Endothelial cell of umbilical vein (primary cell): ENCODE measurements around the gene STAT5B. TPM values are rescaled to one million over a fixed set of nuclear protein-coding genes. Genes with fewer than 3 reads are reported as not detected.

Source experiments
- BruUV-seq: library from RNA; stranded (reverse); fragments of 400-500 nt; replicated peaks from 2 replicates; lab custom pipeline; 2021; lab: Mats Ljungman, UMichigan
- CTCF ChIA-PET: fragments of 300-600, 350-600 bp; sonication (Branson Sonifier 250); formaldehyde crosslinking; loops from one replicate; lab custom pipeline; 2021; ENCODE audit warnings: antibody characterized with exemption, inconsistent platforms; lab: Charles Lee
- POLR2A ChIA-PET: fragments of 300-600, 350-600 bp; sonication (Branson Sonifier 250); formaldehyde crosslinking; loops from one replicate; lab custom pipeline; 2021; ENCODE audit warnings: antibody characterized with exemption, inconsistent platforms; lab: Charles Lee
- DNase-seq: peaks from one replicate; pipeline ENCODE4 v3.0.0-alpha.2; 2011; ENCODE audit warnings: low read depth, low spot score
- FAIRE-seq: peaks from 2 replicates; lab custom pipeline; 2011; peaks lifted over from hg19 to GRCh38; lab: Jason Lieb, UNC
- H2AFZ ChIP-seq: 2 replicates; pipeline ENCODE4 v1.6.0; 2012; ENCODE audit warnings: low read depth, low read length, control low read depth, inconsistent platforms
- H3K27ac ChIP-seq: 2 replicates; pipeline ENCODE4 v1.5.1; 2011; ENCODE audit warnings: low read depth, mild to moderate bottlenecking, control low read depth, low read length, moderate library complexity; ENCODE audit not compliant: insufficient read depth
- H3K27me3 ChIP-seq, 2 experiments: 2 replicates each; pipeline versions ENCODE4 v1.6.0 to v1.6.1; 2011; ENCODE audit warnings: low read length in 2 of 2, mixed read lengths in 1 of 2; ENCODE audit not compliant: control insufficient read depth in 2 of 2, insufficient read depth in 2 of 2
- H3K36me3 ChIP-seq, 2 experiments: 2 replicates in 1 of 2; 3 replicates in 1 of 2; pipeline ENCODE4 v1.5.1; 2011; ENCODE audit warnings: low read length in 2 of 2, mild to moderate bottlenecking in 1 of 2, moderate library complexity in 1 of 2; ENCODE audit not compliant: control insufficient read depth in 2 of 2, insufficient read depth in 2 of 2; ENCODE audit errors: extremely low read depth in 1 of 2
- H3K4me1 ChIP-seq: 3 replicates; pipeline ENCODE4 v1.5.1; 2011; ENCODE audit warnings: mild to moderate bottlenecking, low read length; ENCODE audit not compliant: control insufficient read depth, insufficient read depth; ENCODE audit errors: extremely low read depth
- H3K4me2 ChIP-seq: 2 replicates; pipeline ENCODE4 v1.6.1; 2011; ENCODE audit warnings: low read length, control low read depth, mixed read lengths; ENCODE audit not compliant: insufficient read depth
- H3K4me3 ChIP-seq, 3 experiments: fragments of 200-600 bp in 1 of 3; sonication (generic), shearing (Covaris generic) in 1 of 3; replicated peaks in 1 of 3; 2 replicates each; pipeline ENCODE4 v1.5.1; 2011 to 2016; ENCODE audit warnings: control low read depth in 3 of 3, low read length in 3 of 3, mild to moderate bottlenecking in 2 of 3, inconsistent platforms in 1 of 3, low read depth in 1 of 3, moderate library complexity in 1 of 3; ENCODE audit not compliant: insufficient read depth in 1 of 3
- H3K79me2 ChIP-seq: 2 replicates; pipeline ENCODE4 v1.6.0; 2012; ENCODE audit warnings: low read length, inconsistent platforms; ENCODE audit not compliant: control insufficient read depth, insufficient read depth
- H3K9ac ChIP-seq: replicated peaks from 2 replicates; pipeline ENCODE3; 2011; ENCODE audit warnings: low read length, control low read depth; ENCODE audit not compliant: insufficient read depth; ENCODE audit errors: extremely low read depth
- H3K9me1 ChIP-seq: replicated peaks from 3 replicates; pipeline ENCODE4 v1.6.0; 2011; ENCODE audit warnings: mild to moderate bottlenecking, low read length; ENCODE audit not compliant: control insufficient read depth, insufficient read depth; ENCODE audit errors: extremely low read depth
- H3K9me3 ChIP-seq: replicated peaks from 2 replicates; pipeline ENCODE4 v1.5.1; 2012; ENCODE audit warnings: low read length, inconsistent platforms; ENCODE audit not compliant: control insufficient read depth, insufficient read depth
- H4K20me1 ChIP-seq: replicated peaks from 2 replicates; pipeline ENCODE3; 2011; ENCODE audit warnings: mild to moderate bottlenecking, low read length; ENCODE audit not compliant: control insufficient read depth, insufficient read depth; ENCODE audit errors: extremely low read depth
- CTCF ChIP-seq, 2 donors: IDR thresholded peaks; 1 replicate in 1 of 2; 2 replicates in 1 of 2; pipeline ENCODE4 v1.5.1; 2011; ENCODE audit warnings: low read length in 2 of 2, mild to moderate bottlenecking in 2 of 2, moderate library complexity in 2 of 2, control low read depth in 1 of 2, inconsistent platforms in 1 of 2, low read depth in 1 of 2; ENCODE audit not compliant: insufficient read depth in 1 of 2; ENCODE audit errors: extremely low read depth in 1 of 2
- EZH2 ChIP-seq: IDR thresholded peaks from 2 replicates; pipeline ENCODE4 v1.6.1; 2012; ENCODE audit warnings: borderline replicate concordance, low read depth, mild to moderate bottlenecking, moderate library complexity, low read length, inconsistent platforms; ENCODE audit not compliant: severe bottlenecking
- FOS ChIP-seq: IDR thresholded peaks from 2 replicates; pipeline ENCODE4 v1.6.1; 2011; ENCODE audit warnings: mild to moderate bottlenecking, low read length, moderate library complexity, borderline replicate concordance; ENCODE audit not compliant: insufficient read depth
- GATA2 ChIP-seq: IDR thresholded peaks from 2 replicates; pipeline ENCODE4 v1.7.0; 2011; ENCODE audit warnings: low read depth, mild to moderate bottlenecking, moderate library complexity, mixed read lengths, low read length; ENCODE audit not compliant: insufficient read length, insufficient read depth
- JUN ChIP-seq: IDR thresholded peaks from 2 replicates; pipeline ENCODE4 v1.6.1; 2011; ENCODE audit warnings: borderline replicate concordance, low read depth; ENCODE audit not compliant: insufficient read length, insufficient read depth
- MAX ChIP-seq: IDR thresholded peaks from 2 replicates; pipeline ENCODE4 v1.6.1; 2011; ENCODE audit not compliant: insufficient read depth, insufficient read length
- MYC ChIP-seq: IDR thresholded peaks from one replicate; pipeline ENCODE4 v1.6.1; 2011; ENCODE audit warnings: mild to moderate bottlenecking, low read depth, low read length
- POLR2A ChIP-seq: IDR thresholded peaks from 2 replicates; pipeline ENCODE4 v1.6.1; 2012; ENCODE audit warnings: low read depth, mild to moderate bottlenecking, control low read depth, low read length
- POLR2AphosphoS5 ChIP-seq: IDR thresholded peaks from 2 replicates; pipeline ENCODE4 v1.6.1; 2012; ENCODE audit warnings: low read depth, mild to moderate bottlenecking, control low read depth, low read length, moderate library complexity; ENCODE audit not compliant: insufficient read depth
- dilution Hi-C: fragments of 300-500 bp; cut with MboI; formaldehyde crosslinking; loops from one replicate; pipeline ENCODE4 v1.15.0; 2019; ENCODE audit warnings: low sequenced_read_pairs; ENCODE audit not compliant: extremely low pct_ligation_motif_present
- intact Hi-C: fragments of 100-400 bp; cut with micrococcal nuclease; formaldehyde crosslinking; loops from one replicate; pipeline ENCODE4 v1.10.0; 2022
- polyA plus RNA-seq, 4 experiments: library from polyadenylated mRNA; depleted of rRNA in 3 of 4; stranded (reverse) in 3 of 4; unstranded in 1 of 4; fragments of >200 nt; gene quantifications; 2 replicates each; pipeline versions ENCODE4 v1.2.1 to v1.2.3, GENCODE V29; 2011 to 2012; ENCODE audit warnings: missing spikeins in 1 of 4
- total RNA-seq: library from RNA; stranded (reverse); gene quantifications from 2 replicates; pipeline ENCODE4 v1.2.3, GENCODE V29; 2021

STAT5B gene
- total and polyA plus RNA-seq, 2 donors (not counting 3 experiments of a cell fraction or from before 2014, with no cell fraction given): 43.3 to 53.7 TPM

- Histone ChIP-seq H3K9me1 (no peaks in the 10 kb centered on the region), H3K27me3 (no peaks in the 10 kb centered on the region), H3K4me3 (no peak overlapping the region), H4K20me1 (no peaks in the 10 kb centered on the region), H3K79me2 (peaks cover 78% of the 10 kb centered on the region), H3K9me3 (no peaks in the 10 kb centered on the region), H3K4me1 (peaks cover 8% of the 10 kb centered on the region), H3K9ac (no peak overlapping the region), H3K36me3 (no peaks in the 10 kb centered on the region), H2AFZ (no peak overlapping the region), H3K27ac (no peak overlapping the region), H3K4me2 (no peak overlapping the region)
- FAIRE-seq (no peak), DNase-seq (no peak)
- TF ChIP-seq MAX (no peak), CTCF (IDR thresholded peaks at IDR 0.05; ENCODE audit: extremely low read depth in 1 of 2, insufficient read depth in 1 of 2, low read depth in 1 of 2, low read length in 2 of 2) (no peak), EZH2 (no peak), MYC (no peak), POLR2A (no peak), FOS (no peak), JUN (no peak), POLR2AphosphoS5 (no peak), GATA2 (no peak)
- intact Hi-C loops (loop anchor here (10.0 kb wide), 1 partner anchor 136 kb away; no protein-coding TSS in a partner anchor), dilution Hi-C loops (no loop called here)
- ChIA-PET CTCF (interaction anchor here (0.6 to 4.4 kb wide), 2 partner anchors 42 to 48 kb away, joined by 3 to 23 read pairs; no protein-coding TSS in a partner anchor), POLR2A (no interaction called here)
- BruUV-seq: no TSS peak
Measured at GRCh38 chr17:42270596-42270995, 5.6 kb downstream of the STAT5B start.
